ENCODE measurements around the gene CARNS1. TPM values are rescaled to one million over a fixed set of nuclear protein-coding genes. Genes with fewer than 3 reads are reported as not detected.

CARNS1 gene
- total and polyA plus RNA-seq, 9 donors, result 0.12 to 13.2 (median 0.62) TPM

GRCh38 chr11:67406969-67407687 is 8.3 kb upstream of the CARNS1 start:
- H3K4me3 ChIP-seq, result no peak overlapping the region
- no peaks in the 10 kb centered on the region for H3K36me3 ChIP-seq
- no peak overlapping the region for H3K27ac ChIP-seq
- WGBS, 3 donors, result 27 to 36% (median 30%) methylated on average over 12 of the region's 12 CpGs
- TF ChIP-seq POLR2A (IDR thresholded peaks at IDR 0.05) (no peak), EP300 (IDR thresholded peaks at IDR 0.05) (no peak), CTCF (IDR thresholded peaks at IDR 0.05) (no peak)
- H3K4me1 ChIP-seq (ENCODE audit: insufficient read depth), result peaks cover under 1% of the 10 kb centered on the region
- intact Hi-C loops (cut with DNase I), result loop anchor here in 1 of 4 donors (10.0 kb wide), 1 partner anchor 98 kb away; the partner anchor contains the start of genes CDK2AP2 and PITPNM1
- H3K27me3 ChIP-seq, result no peaks in the 10 kb centered on the region
- H3K9me3 ChIP-seq, result no peaks in the 10 kb centered on the region
- no peak for DNase-seq

- Histone ChIP-seq H3K4me3 (no peak overlapping the region), H3K27me3 (peaks cover 1% of the 10 kb centered on the region), H3K9me3 (no peaks in the 10 kb centered on the region), H3K4me1 (ENCODE audit: insufficient read depth) (no peaks in the 10 kb centered on the region), H3K36me3 (no peaks in the 10 kb centered on the region), H3K27ac (no peak overlapping the region)
- 41 to 58% (median 48%) methylated on average over 12 of the region's 12 CpGs for WGBS, 3 donors
- TF ChIP-seq POLR2A (IDR thresholded peaks at IDR 0.05) (no peak), EP300 (IDR thresholded peaks at IDR 0.05) (no peak), CTCF (IDR thresholded peaks at IDR 0.05) (no peak)
- intact Hi-C loops (cut with DNase I), result loop anchor here in 1 of 4 donors (10.0 kb wide), 1 partner anchor 97 kb away; the partner anchor contains the start of genes CDK2AP2 and PITPNM1
- DNase-seq, result no peak
Measured at GRCh38 chr11:67407688-67408163, 7.8 kb upstream of the CARNS1 start.

GRCh38 chr11:67408437-67409200 is 6.9 kb upstream of the CARNS1 start:
- Histone ChIP-seq H3K27ac (no peak overlapping the region), H3K9me3 (no peaks in the 10 kb centered on the region), H3K4me1 (ENCODE audit: insufficient read depth) (no peaks in the 10 kb centered on the region), H3K4me3 (no peak overlapping the region), H3K27me3 (peaks cover 2% of the 10 kb centered on the region), H3K36me3 (no peaks in the 10 kb centered on the region)
- WGBS, 3 donors, result 51 to 66% (median 62%) methylated on average over 17 to 18 of the region's 18 CpGs
- intact Hi-C loops (cut with DNase I), result loop anchor here in 1 of 4 donors (10.0 kb wide), 1 partner anchor 96 kb away; the partner anchor contains the start of genes CDK2AP2 and PITPNM1
- TF ChIP-seq CTCF (IDR thresholded peaks at IDR 0.05), result no peak
- TF ChIP-seq EP300 (IDR thresholded peaks at IDR 0.05), result no peak
- TF ChIP-seq POLR2A (IDR thresholded peaks at IDR 0.05), result no peak
- no peak for DNase-seq

- no peak for DNase-seq
- no peaks in the 10 kb centered on the region for H3K36me3 ChIP-seq
- no peak overlapping the region for H3K27ac ChIP-seq
- H3K4me3 ChIP-seq, result no peak overlapping the region
- intact Hi-C loops (cut with DNase I), result loop anchor here in 1 of 4 donors (10.0 kb wide), 1 partner anchor 96 kb away; the partner anchor contains the start of genes CDK2AP2 and PITPNM1
- TF ChIP-seq CTCF (IDR thresholded peaks at IDR 0.05), result no peak
- TF ChIP-seq POLR2A (IDR thresholded peaks at IDR 0.05), result no peak
- no peak for TF ChIP-seq EP300 (IDR thresholded peaks at IDR 0.05)
- no peaks in the 10 kb centered on the region for H3K4me1 ChIP-seq (ENCODE audit: insufficient read depth)
- no peaks in the 10 kb centered on the region for H3K9me3 ChIP-seq
- H3K27me3 ChIP-seq, result peaks cover 2% of the 10 kb centered on the region
- 35 to 61% (median 59%) methylated on average over 14 to 24 of the region's 24 CpGs for WGBS, 3 donors
Measured at GRCh38 chr11:67409261-67409666, 6.2 kb upstream of the CARNS1 start.
